Caki2 (cell line): ENCODE data around the gene COQ6. TPM values are rescaled to one million over a fixed set of nuclear protein-coding genes. Genes with fewer than 3 reads are reported as not detected.
"Not testable (repeated sequence)": the region's sequence is repeated elsewhere in the genome, so short reads cannot be mapped to it uniquely, and the experiment has no call there.

Source experiments
- DNase-seq: peaks from one replicate; pipeline ENCODE4 v3.0.0-alpha.2; 2015; ENCODE audit warnings: low read depth
- in situ Hi-C: cut with HindIII; loops from 2 replicates; pipeline ENCODE4 v1.10.0; 2016; ENCODE audit warnings: low sequenced_read_pairs, low pct_unique_long_range_greater_than_20kb, mixed read lengths
- total RNA-seq: library from RNA; depleted of rRNA; stranded (reverse); fragments of >200 nt; shearing (Covaris generic); gene quantifications from 2 replicates; pipeline ENCODE4 v1.2.3, GENCODE V29; 2014; ENCODE audit warnings: low replicate concordance; rRNA removed

COQ6 gene
- total RNA-seq = 16.4 and 19.4 TPM in 2 replicates

DNA sequence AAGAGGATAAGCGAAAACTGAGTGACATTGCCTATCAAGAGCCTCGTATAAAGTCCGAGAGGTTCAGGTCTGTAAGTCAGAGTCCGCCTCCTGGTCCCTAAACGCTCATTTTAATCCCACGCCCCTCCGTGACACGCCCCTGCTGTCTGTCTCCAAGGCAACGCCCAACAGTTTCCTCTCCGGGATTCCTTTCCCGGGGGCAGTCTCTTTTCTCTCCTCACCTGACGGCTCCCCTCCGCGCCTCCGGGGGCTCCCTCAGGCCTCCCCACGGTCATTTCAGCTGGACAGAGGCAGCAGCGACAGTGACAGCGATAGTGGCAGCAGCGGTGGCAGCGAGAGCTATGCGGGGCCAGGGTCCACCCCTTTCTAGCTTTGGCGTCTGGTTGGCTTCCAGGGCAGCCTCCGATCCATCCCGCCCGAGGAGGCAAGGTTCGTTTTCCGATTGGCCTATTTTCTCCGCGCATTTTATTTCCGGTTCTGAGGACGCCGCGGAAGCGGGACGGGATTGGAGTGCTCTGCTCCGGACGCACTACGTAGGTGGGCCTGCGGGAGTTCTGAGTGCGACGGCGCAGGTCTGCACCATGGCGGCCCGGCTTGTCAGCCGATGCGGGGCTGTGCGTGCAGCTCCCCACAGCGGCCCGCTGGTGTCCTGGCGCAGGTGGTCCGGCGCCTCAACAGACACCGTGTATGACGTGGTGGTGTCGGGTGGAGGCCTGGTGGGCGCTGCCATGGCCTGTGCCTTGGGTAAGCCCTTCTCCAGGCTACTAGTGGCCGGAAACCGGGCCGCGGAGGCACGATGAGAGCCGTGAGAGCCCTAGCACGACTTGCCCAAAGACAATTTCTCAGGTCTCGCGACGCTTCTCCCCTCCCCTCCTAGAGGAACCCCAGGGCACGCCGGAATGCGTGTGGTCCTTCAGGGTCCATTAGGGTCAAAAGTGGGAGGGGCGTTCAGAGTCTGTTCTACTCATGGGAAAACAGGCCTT is at the start of gene COQ6, which contains the start of gene FAM161B:
Gene COQ6, plus strand, starts transcription at position 551 of the 983 bp plus-strand sequence. Its CDS starts 31 bp downstream, at position 582.
Gene FAM161B, minus strand, starts transcription at position 343 of the 983 bp plus-strand sequence. Its CDS starts 68 bp downstream, at position 275.
- in situ Hi-C loops = no loop called here
- DNase-seq = peak; percentile 98

DNA sequence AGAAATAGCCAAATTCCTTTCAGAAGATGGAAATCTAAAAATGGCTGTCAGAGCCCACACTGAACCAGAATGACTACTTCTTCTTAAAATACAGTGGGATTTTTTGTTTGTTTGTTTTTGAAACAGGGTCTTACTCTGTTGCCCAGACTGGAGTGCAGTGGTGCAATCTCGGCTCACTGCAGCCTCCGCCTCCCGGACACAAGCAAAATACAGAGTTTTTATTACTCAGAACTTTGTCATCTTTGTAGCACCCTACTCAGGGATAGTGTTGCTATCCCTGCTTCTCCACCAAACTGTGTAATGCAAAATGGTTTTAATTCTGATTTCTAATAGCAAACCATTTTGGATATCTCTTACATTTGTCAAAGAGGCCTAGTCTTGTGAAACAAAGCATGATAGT is 47.1 kb upstream of the COQ6 start:
- DNase-seq = no peak
- in situ Hi-C loops = no loop called here

DNA sequence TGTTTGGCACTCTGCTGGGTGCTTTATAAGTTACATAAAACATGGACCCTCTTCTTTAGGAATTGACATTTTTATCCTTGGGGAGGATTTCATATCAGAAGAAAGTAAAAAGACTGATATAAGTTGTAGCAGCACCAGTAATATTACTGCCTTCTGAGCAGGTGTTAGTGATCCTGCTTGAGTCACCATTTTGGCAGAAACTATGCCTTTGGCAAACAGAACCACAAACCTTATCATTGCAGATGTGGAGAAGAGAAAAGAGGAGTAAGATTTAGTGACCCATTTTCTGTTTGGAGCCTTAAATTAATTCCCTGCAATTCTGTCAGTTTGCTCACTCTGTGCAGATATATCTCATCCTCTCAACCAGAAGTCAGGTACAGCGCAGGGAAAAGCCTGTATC is 40.4 kb upstream of the COQ6 start:
- in situ Hi-C loops = no loop called here

DNA sequence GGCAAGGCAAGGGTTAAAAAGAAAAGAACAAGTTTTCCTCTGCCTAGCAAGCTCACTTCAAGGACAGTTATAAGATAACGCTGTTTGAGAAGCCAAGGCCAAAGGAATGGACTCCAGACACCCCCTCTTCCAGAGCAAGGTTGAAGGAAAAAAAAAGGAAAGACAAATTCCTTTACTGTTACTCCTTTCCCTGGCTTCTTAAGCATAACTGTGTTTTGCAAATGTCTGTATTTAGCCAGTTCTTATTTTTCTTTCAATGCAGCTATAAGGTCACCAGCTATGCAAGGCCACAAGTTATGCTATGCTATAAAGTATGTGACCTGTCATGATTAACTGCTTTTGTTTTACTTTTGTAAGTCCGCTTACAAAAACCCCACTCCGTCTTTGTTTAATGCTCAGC is 36.8 kb upstream of the COQ6 start:
- DNase-seq = no peak
- in situ Hi-C loops = no loop called here

More for the DNA sequence above, 40.4 kb upstream of the COQ6 start:
- no peak for DNase-seq

DNA sequence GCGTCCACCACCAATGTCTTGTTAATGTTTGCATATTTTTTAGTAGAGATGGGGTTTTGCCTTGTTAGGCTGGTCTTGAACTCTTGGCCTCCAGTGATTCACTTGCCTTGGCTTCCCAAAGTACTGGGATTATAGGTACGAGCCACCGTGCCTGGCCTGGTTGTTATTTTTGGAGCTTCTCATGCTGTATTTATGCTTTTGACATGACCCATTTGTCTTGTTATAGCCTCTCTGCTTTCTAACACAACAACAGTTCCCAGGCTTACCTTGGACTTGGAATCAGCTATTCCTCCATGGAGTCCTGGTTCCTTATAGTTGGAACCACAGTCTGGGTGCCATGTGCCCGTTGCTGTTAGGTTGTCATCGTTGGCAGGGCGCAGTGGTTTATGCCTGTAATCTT is 33.8 kb upstream of the COQ6 start:
- DNase-seq = no peak
- in situ Hi-C loops = no loop called here

DNA sequence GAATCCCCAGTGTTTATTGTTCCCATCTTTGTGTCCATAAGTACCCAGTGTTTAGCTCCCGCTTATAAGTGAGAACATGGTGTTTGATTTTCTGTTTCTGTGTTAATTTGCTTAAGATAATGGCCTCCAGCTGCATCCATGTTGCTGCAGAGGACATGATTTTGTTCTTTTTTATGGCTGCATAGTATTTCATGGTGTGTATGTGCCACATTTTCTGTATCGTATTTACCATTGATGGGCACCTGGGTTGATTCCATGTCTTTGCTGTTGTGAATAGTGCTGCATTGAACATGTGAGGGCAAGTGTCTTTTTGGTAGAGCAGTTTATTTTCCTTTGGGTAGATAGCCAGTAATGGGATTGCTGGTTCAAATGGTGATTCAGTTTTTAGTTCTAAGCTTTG is 30.6 kb upstream of the COQ6 start:
- DNase-seq, in situ Hi-C loops: not testable (repeated sequence)

DNA sequence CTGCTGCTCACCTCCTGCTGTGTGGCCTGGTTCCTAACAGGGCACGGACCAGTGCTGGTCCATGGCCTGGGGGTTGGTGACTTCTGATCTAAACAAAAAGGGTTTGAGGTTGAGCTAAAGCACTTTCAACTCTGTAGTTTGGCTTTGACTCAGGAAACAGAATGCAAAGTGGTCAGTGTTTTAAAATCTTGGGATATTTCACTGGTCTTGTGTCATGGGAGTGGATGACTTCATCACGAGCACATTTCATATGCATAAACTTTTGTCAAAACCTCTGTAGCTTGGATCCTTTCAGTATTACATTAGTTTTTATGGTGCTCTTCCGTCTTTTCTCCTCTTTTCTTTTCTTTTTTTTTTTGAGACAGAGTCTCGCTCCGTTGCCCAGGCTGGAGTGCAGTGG is 25.8 kb upstream of the COQ6 start:
- in situ Hi-C loops = no loop called here
- no peak for DNase-seq

DNA sequence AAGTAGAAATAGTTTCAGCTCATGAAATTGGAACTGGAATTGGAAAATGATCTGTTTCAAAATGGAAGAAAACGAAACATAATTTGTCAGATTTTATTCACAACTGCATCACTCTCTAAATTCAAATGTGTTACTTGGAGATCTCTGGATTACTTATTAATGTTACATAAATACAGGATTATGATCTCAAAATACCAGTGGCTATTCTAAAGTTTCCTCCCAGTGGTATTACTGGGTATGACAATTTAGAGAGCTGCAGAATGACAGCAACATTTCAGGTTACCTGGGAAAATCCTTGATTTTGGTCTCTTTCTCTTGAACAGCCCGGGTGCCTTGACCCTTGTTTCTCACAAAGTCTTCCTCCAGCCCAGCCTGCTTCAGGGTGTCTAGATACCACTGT is 14.4 kb upstream of the COQ6 start:
- in situ Hi-C loops = no loop called here
- DNase-seq = no peak

DNA sequence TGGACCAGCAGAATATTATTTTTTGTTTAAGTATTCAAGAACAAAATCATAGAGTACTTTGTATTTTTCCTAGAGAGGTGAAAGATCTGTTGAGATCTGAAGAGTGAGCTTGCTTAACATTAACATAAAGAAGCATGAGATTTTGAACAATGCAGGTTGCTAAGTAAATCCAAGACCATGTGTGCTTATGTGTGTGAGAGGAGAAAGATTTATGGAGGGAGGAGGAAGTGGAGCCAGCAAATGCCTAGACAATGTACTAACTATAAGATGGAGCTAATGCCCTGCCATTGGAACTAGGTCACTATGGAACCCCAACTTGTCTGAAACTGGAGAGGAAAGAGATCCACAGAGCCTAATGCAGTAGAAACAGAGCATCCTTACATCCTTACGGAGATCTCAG is 13.6 kb upstream of the COQ6 start:
- in situ Hi-C loops = no loop called here
- DNase-seq = no peak

DNA sequence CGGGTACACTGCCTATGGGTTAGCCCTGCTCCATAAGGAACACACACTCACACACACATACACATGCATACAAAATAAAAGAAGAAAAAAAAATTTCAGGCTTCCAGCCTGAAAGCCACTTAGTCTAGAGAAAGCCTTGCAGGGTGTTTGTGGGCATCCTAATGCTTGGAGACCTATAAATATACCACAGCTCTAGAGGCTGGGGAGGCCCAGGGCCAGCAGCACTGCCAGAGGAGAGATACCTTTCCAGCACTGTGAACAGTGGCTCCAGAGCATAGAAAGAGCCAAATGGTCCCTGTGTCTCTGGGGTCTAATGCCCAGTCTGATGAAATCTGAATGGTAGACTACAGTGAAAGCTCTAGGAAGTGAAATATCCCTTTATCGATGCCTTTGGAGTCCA is 13.1 kb upstream of the COQ6 start:
- in situ Hi-C loops = no loop called here

DNA sequence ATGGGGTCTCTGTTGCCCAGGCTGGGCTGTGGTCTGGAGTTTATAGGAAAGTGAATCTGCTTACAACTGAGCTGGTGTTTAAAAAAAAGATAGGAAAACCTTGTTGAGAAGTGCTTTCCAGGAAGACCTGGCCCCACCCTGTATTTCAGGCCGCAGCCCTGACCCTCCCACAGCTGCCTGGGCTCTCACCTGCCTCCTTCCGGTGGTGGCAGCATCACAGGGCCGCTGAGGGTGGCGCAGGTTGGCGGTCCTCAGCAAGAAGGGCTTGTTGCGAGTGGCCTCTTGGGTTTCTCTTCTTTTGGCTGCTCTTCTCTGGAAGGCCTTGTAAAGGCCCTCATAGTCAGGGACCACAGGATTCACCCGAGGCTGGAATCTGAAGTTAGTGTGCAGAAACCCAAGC is 7.9 kb upstream of the COQ6 start:
- DNase-seq = no peak
- in situ Hi-C loops = no loop called here

More for the DNA sequence above, 13.1 kb upstream of the COQ6 start:
- no peak for DNase-seq

DNA sequence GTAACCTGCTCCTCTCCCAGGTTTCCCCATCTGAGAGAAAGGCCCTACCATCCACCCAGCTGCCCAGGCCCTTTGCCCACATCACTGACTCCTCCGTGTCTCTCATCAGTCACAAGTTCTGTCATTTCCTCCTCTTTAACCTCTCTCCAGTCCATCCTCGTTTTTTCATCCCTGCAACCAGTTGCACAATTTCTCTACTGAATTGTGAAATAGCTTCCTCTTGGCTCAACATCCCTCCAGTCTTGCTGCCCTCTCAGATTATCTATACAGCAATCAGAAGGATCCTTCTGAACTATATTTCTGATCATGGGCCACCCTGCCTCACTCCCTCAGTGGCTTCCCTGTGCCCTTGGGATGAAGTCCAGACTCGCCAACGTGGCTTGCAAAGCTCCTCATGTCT is 7.0 kb upstream of the COQ6 start:
- DNase-seq = peak; percentile 18
- in situ Hi-C loops = no loop called here

DNA sequence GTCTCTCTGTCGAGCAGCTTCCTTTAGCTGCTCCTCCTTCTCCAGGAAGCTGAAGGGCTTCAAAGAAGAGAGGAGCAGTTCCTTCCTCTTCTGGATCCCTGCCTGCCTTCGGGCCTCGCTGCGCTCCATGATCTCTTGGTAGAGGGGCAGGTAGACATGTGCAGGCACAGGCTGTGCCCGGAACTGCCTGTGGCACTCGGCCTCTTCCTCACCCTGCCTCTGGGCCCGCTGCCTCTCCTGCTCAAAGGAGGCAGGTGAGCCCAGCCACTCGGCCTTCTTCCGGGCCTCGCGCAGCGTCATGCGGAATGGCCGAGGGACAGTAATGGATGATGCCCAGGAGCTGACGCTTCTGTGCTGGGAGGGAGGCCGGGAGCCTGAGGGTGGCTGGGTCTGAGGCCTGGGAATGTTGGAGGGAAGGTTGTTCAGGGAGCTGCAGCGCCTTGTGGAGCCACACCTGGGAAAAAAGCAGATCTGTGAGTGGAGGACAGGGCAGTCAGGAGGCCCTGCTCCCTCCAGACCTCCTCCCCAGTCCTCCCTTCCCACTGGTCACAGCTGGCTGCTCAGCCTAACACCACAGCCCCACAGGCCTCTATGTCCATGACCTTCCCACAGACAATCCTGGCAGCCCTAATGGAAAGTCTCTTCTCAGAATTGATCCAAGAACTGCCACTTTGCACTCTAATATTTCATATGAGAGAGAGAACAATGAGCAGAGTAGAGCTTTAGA is 5.5 kb upstream of the COQ6 start:
- DNase-seq = no peak
- in situ Hi-C loops = no loop called here

DNA sequence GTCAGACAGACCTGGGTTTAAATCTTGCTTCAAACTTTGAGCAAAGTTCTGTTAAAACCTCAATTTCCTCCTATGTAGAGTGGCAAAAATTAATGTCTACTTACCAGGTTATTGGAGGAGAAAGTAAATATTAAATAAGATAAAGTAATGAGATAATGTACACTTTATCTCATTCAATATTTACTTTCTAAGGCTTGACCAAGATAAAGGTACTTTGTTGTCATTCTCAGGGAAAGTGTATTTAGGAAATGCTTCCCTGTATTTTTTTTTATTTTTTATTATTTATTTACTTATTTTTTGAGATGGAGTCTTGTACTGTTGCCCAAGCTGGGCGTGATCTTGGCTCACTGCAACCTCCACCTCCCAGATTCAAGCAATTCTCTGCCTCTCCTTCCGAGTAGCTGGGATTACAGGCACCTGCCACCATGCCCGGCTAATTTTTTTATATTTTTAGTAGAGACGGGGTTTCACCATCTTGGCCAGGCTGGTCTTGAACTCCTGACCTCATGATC is 4.9 kb upstream of the COQ6 start:
- no peak for DNase-seq
- in situ Hi-C loops = no loop called here

DNA sequence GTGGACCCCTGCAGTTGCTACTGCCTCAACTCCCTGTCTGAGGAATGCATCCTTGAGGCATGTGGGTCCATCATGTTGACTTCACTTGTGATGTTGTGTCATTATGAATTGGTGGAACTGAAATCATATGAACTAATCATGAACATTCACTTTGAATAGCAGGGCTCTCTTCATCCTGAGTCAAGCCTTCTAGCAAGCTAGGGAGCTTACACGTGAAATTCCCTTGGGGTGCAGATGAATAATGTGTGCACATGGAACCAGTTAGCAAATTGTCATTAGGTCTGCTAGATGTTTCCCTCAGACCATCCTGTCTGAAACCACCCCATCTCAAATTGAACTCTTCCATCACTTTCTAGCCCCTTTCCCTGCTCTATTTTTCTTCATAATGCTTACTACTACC is 3.6 kb downstream of the COQ6 start:
- no peak for DNase-seq

DNA sequence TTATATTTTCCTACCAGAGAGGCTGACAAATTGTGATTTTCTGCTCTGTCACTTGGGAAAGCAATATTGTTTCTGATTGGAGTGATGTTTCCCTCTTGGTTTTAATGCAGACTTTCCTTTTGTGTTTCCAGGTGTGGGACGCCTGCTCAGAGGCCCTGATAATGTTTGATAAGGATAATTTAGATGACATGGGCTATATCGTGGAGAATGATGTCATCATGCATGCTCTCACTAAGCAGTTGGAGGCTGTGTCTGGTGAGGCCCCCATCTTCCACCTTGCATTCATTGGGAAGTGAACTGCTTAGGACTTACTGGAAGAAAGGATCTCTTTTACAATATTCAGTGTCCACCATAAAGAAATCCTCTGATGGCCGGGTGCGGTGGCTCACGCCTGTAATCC is 5.6 kb downstream of the COQ6 start:
- DNase-seq = no peak
- in situ Hi-C loops = no loop called here

More for the DNA sequence above, 3.6 kb downstream of the COQ6 start:
- in situ Hi-C loops = no loop called here

DNA sequence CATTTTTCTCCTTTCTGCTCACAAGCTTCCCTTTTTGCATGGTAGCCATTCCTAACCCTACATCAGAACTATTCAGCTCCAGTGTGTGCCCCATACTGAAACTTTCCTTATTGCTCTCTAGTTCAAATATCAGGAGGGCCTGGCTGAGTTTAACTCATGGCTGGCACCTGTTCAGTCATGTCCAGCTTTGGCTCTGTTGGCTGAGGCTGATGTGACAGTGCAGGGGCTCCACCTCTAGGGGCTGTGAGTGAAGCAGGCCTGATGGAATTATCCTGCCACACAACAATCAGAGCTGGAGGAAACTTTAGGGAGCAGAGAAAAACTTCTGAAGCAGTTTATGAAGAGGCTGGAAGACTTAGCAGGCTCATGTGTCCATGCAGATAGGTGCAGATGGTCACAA is 8.5 kb downstream of the COQ6 start:
- in situ Hi-C loops = no loop called here
- no peak for DNase-seq

DNA sequence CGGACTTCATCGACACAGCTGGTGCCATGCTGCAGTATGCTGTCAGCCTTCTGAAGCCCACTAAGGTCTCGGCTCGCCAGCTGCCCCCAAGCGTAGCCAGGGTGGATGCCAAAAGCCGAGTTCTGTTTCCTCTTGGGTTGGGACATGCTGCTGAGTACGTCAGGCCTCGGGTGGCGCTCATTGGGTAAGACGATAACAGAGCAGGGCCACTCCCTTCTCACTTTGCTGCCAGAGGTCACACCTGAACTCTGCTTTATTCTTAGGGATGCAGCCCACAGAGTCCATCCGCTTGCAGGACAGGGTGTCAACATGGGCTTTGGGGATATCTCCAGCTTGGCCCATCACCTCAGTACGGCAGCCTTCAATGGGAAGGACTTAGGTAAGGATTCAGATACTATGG is 11.1 kb downstream of the COQ6 start:
- DNase-seq = no peak
- in situ Hi-C loops = no loop called here

DNA sequence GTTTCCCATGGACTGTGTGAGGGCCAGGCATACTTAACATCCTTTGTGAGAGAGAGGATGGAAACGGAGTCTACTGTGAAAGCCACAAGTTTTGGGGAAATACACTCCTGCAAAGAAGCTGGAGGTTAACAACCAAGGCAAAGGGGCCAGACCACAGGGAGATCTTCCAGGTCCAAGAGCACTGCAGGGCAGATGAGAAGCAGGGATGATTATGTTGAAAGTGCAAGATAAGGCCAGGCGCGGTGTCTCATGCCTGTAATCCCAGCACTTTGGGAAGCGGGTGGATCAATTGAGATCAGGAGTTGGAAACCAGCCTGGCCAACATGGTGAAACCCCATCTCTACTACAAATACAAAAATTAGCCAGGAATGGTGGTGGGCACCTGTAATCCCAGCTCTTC is 15.1 kb downstream of the COQ6 start:
- in situ Hi-C loops = no loop called here
- no peak for DNase-seq
